HepG2 (cell line): ENCODE measurements around the gene UNKL. TPM values are rescaled to one million over a fixed set of nuclear protein-coding genes. Genes with fewer than 3 reads are reported as not detected.

Experiments used
- ATAC-seq: fragments of 200-7000 bp; cut with Tn5 transposase; 3 replicates; pipeline ENCODE4 v1.9.1; 2020; ENCODE audit warnings: mild to moderate bottlenecking, moderate library complexity
- BruUV-seq: library from RNA; stranded (reverse); fragments of 400-500 nt; replicated peaks from 2 replicates; lab custom pipeline; 2021; lab: Mats Ljungman, UMichigan
- CTCF ChIA-PET: fragments of 300-600 bp; formaldehyde crosslinking; extraction: SDS; loops from one replicate; lab custom pipeline; 2021; ENCODE audit warnings: low total read pairs, inconsistent platforms, low intra/inter-chr PET ratio; lab: Yijun Ruan, JAX
- POLR2A ChIA-PET: fragments of 350-600 bp; sonication (Branson Sonifier 250); formaldehyde crosslinking; loops from one replicate; lab custom pipeline; 2020; ENCODE audit warnings: antibody characterized with exemption, inconsistent platforms; lab: Yijun Ruan, JAX
- DNase-seq: peaks from one replicate; pipeline ENCODE4 v3.0.0-alpha.2; 2015; ENCODE audit warnings: low spot score
- FAIRE-seq: peaks from 3 replicates; lab custom pipeline; 2011; peaks lifted over from hg19 to GRCh38; lab: Jason Lieb, UNC
- H2AFZ ChIP-seq: one replicate; pipeline ENCODE4 v1.6.1; 2011; ENCODE audit warnings: low read length, inconsistent platforms
- H3K27ac ChIP-seq: fragments of 300-600 bp; 3 replicates; pipeline ENCODE4 v1.8.0; 2011; ENCODE audit warnings: mixed run types, mild to moderate bottlenecking, mixed read lengths, low read length, inconsistent platforms; ENCODE audit not compliant: insufficient read depth; ENCODE audit errors: extremely low read length
- H3K27me3 ChIP-seq, 2 experiments: fragments of 200-600 bp in 1 of 2; 2 replicates in 1 of 2; 3 replicates in 1 of 2; pipeline versions ENCODE4 v1.6.0 to v1.8.0; 2011; ENCODE audit warnings: low read length in 2 of 2, mild to moderate bottlenecking in 2 of 2, moderate library complexity in 2 of 2, inconsistent platforms in 1 of 2; ENCODE audit not compliant: insufficient read depth in 2 of 2, control insufficient read depth in 1 of 2
- H3K36me3 ChIP-seq, 2 experiments: fragments of 200-600 bp in 1 of 2; replicated peaks in 1 of 2; 2 replicates in 1 of 2; 3 replicates in 1 of 2; pipeline versions ENCODE4 v1.5.1 to v1.8.0; 2011; ENCODE audit warnings: low read length in 2 of 2, inconsistent platforms in 1 of 2; ENCODE audit not compliant: insufficient read depth in 2 of 2, control insufficient read depth in 1 of 2
- H3K4me1 ChIP-seq: 2 replicates; pipeline ENCODE4 v1.5.1; 2012; ENCODE audit warnings: low read length, inconsistent platforms; ENCODE audit not compliant: insufficient read depth
- H3K4me2 ChIP-seq: 2 replicates; pipeline ENCODE4 v1.6.0; 2011; ENCODE audit warnings: low read depth, low read length, inconsistent platforms
- H3K4me3 ChIP-seq, 3 experiments: fragments of 200-600 bp in 1 of 3; sonication (generic), shearing (Covaris generic) in 1 of 3; replicated peaks in 1 of 3; 2 replicates each; pipeline ENCODE4 v1.5.1; 2011 to 2016; ENCODE audit warnings: low read length in 3 of 3, inconsistent platforms in 2 of 3, low read depth in 2 of 3, mild to moderate bottlenecking in 2 of 3, control low read depth in 1 of 3, mixed read lengths in 1 of 3; ENCODE audit not compliant: insufficient read depth in 1 of 3
- H3K79me2 ChIP-seq: one replicate; pipeline ENCODE4 v1.6.1; 2011; ENCODE audit warnings: low read length, inconsistent platforms; ENCODE audit not compliant: insufficient read depth
- H3K9ac ChIP-seq: 2 replicates; pipeline ENCODE4 v1.6.0; 2011; ENCODE audit warnings: mild to moderate bottlenecking, low read depth, low read length, inconsistent platforms; ENCODE audit not compliant: insufficient read depth
- H3K9me3 ChIP-seq: 2 replicates; pipeline ENCODE4 v1.5.1; 2012; ENCODE audit warnings: mild to moderate bottlenecking, low read length
- H4K20me1 ChIP-seq: 2 replicates; pipeline ENCODE4 v1.6.0; 2011; ENCODE audit warnings: inconsistent platforms, mild to moderate bottlenecking, low read length, moderate library complexity; ENCODE audit not compliant: insufficient read depth
- HNRNPL ChIP-seq: fragments of 200-400 bp; formaldehyde crosslinking; IDR thresholded peaks from 2 replicates; pipeline ENCODE4 v1.6.1; 2017; ENCODE audit warnings: mild to moderate bottlenecking, low read depth, low read length
- ZBTB40 ChIP-seq, 2 experiments: fragments of 450-650 bp in 1 of 2; sonication (generic) in 1 of 2; formaldehyde crosslinking in 1 of 2; IDR thresholded peaks; 2 replicates each; pipeline versions ENCODE4 v1.6.1 to v1.8.0; 2016 to 2022; ENCODE audit warnings: antibody characterized with exemption in 1 of 2, mild to moderate bottlenecking in 1 of 2, missing genetic modification reagents in 1 of 2
- WGBS: methylation state at CpG from one replicate; pipeline ENCODE4 v1.1.6; 2017; ENCODE audit warnings: low lambda C conversion rate; 5-methylcytosine and 5-hydroxymethylcytosine counted together
- in situ Hi-C: cut with HindIII; loops from 2 replicates; pipeline ENCODE4 v1.10.0; 2017; ENCODE audit warnings: low pct_unique_long_range_greater_than_20kb; ENCODE audit not compliant: extremely low pct_ligation_motif_present
- intact Hi-C: fragments of 100-400 bp; cut with micrococcal nuclease; formaldehyde crosslinking; loops from one replicate; pipeline ENCODE4 v1.10.0; 2022; ENCODE audit not compliant: unreplicated experiment
- polyA plus RNA-seq, 8 experiments: library from polyadenylated mRNA; depleted of rRNA in 3 of 8; stranded (reverse) in 7 of 8; unstranded in 1 of 8; fragments of >200 nt; fragmentation: Illumina TruSeq in 4 of 8; extraction: Trizol in 4 of 8; gene quantifications; 2 replicates each; pipeline versions ENCODE4 v1.2.1 to v1.2.3, GENCODE V29; 2011 to 2016; ENCODE audit warnings: low read depth in 4 of 8, missing spikeins in 1 of 8, mixed read lengths in 1 of 8; ENCODE audit not compliant: insufficient read depth in 1 of 8
- total RNA-seq, 5 experiments: library from RNA; depleted of rRNA; stranded (reverse); fragments of >200 nt; fragmentation: Illumina TruSeq; extraction: Trizol; gene quantifications; 2 replicates each; pipeline ENCODE4 v1.2.3, GENCODE V29; 2016; ENCODE audit warnings: low read depth in 1 of 5

Gene UNKL
- total and polyA plus RNA-seq, 2 of the 13 experiments (the other 11 are each of a cell fraction or from before 2014, with no cell fraction given) = 10.4 to 17.6 TPM

GRCh38 chr16:1323296-1324239, 90.9 kb downstream of the UNKL start:
- 97% methylated on average over 22 of the region's 35 CpGs for WGBS
- FAIRE-seq (no peak), DNase-seq (no peak), ATAC-seq (no peak)
- in situ Hi-C loops = no loop called here
- no peaks in the 10 kb centered on the region for H3K27me3 ChIP-seq
- no TSS peak for BruUV-seq
- peaks cover 2% of the 10 kb centered on the region for H3K79me2 ChIP-seq
- no peaks in the 10 kb centered on the region for H3K4me1 ChIP-seq
- H3K36me3 ChIP-seq = peaks cover 26 to 48% of the 10 kb centered on the region in 2 experiments; a peak in 4 of 5 replicates
- no peak overlapping the region for H3K4me2 ChIP-seq
- TF ChIP-seq ZBTB40 (IDR thresholded peaks at IDR 0.05) (no peak), ZBTB40 (CRISPR knock-in tag; IDR thresholded peaks at IDR 0.05) (no peak), HNRNPL (0 out of 2 replicates have a peak, but pooled peaks have one; percentile 20)
- CTCF ChIA-PET = no interaction called here
- POLR2A ChIA-PET = interaction anchor here (0.6 to 0.9 kb wide), 2 partner anchors 9 to 27 kb away, joined by 3 to 4 read pairs; no protein-coding TSS in a partner anchor
- H3K9ac ChIP-seq = no peak overlapping the region
- H3K9me3 ChIP-seq = no peaks in the 10 kb centered on the region
- no peak overlapping the region for H3K4me3 ChIP-seq
- no peak overlapping the region for H3K27ac ChIP-seq
- intact Hi-C loops = no loop called here
- H2AFZ ChIP-seq = no peak overlapping the region
- H4K20me1 ChIP-seq = peaks cover 3% of the 10 kb centered on the region; the same call in 1 of the 2 replicates
